CD4-positive, alpha-beta T cell treated with Interleukin-10 for 1 hour (primary cell): Measurements from ENCODE around the gene RGS7.
"Not testable (repeated sequence)": the region's sequence is repeated elsewhere in the genome, so short reads cannot be mapped to it uniquely, and the experiment has no call there.

Experiments
- DNase-seq: peaks from one replicate; pipeline ENCODE4 v3.0.0-alpha.2; 2020

RGS7 gene

GRCh38 chr1:241202401-241202800, 154.6 kb downstream of the RGS7 start:
- DNase-seq, result no peak

GRCh38 chr1:241186716-241187115, 170.3 kb downstream of the RGS7 start:
- DNase-seq, result no peak

GRCh38 chr1:241181971-241182370, 175.0 kb downstream of the RGS7 start:
- no peak for DNase-seq

- no peak for DNase-seq
These were observed 175.5 kb downstream of the RGS7 start for GRCh38 chr1:241181471-241181870.

- no peak for DNase-seq
These were observed 176.4 kb downstream of the RGS7 start for GRCh38 chr1:241180569-241180968.

- no peak for DNase-seq
These were observed 179.3 kb downstream of the RGS7 start for GRCh38 chr1:241177660-241178059.

GRCh38 chr1:241172486-241172885, 184.5 kb downstream of the RGS7 start:
- DNase-seq, result no peak

- DNase-seq, result no peak
These were observed 185.0 kb downstream of the RGS7 start for GRCh38 chr1:241171991-241172390.

- no peak for DNase-seq
These were observed 189.8 kb downstream of the RGS7 start for GRCh38 chr1:241167121-241167630.

GRCh38 chr1:241166625-241167024, 190.4 kb downstream of the RGS7 start:
- no peak for DNase-seq

- not testable (repeated sequence) for DNase-seq
These were observed 191.7 kb downstream of the RGS7 start for GRCh38 chr1:241165256-241165655.

- no peak for DNase-seq
These were observed 193.6 kb downstream of the RGS7 start for GRCh38 chr1:241163363-241163762.

- DNase-seq, result no peak
These were observed 195.8 kb downstream of the RGS7 start for GRCh38 chr1:241161188-241161689.

GRCh38 chr1:241157435-241157834, 199.6 kb downstream of the RGS7 start:
- no peak for DNase-seq

GRCh38 chr1:241156231-241156965, 200.6 kb downstream of the RGS7 start:
- no peak for DNase-seq

- no peak for DNase-seq
These were observed 211.1 kb downstream of the RGS7 start for GRCh38 chr1:241145881-241146280.

GRCh38 chr1:241143765-241144442, 213.1 kb downstream of the RGS7 start:
- no peak for DNase-seq

- DNase-seq, result no peak
These were observed 214.5 kb downstream of the RGS7 start for GRCh38 chr1:241142493-241142892.

- DNase-seq, result not testable (repeated sequence)
These were observed 215.4 kb downstream of the RGS7 start for GRCh38 chr1:241141646-241142045.

- no peak for DNase-seq
These were observed 216.3 kb downstream of the RGS7 start for GRCh38 chr1:241140670-241141069.

GRCh38 chr1:241139047-241139446, 218.0 kb downstream of the RGS7 start:
- DNase-seq, result no peak

- DNase-seq, result no peak
These were observed 218.8 kb downstream of the RGS7 start for GRCh38 chr1:241138248-241138647.

GRCh38 chr1:241136389-241136788, 220.6 kb downstream of the RGS7 start:
- no peak for DNase-seq

GRCh38 chr1:241131636-241132194, 225.3 kb downstream of the RGS7 start:
- no peak for DNase-seq
